ENCODE measurements around the gene TMEM108.

GRCh38 chr3:133441867-133442270 lies 403.7 kb downstream of the TMEM108 start:
- TF ChIP-seq, protein P1, sequence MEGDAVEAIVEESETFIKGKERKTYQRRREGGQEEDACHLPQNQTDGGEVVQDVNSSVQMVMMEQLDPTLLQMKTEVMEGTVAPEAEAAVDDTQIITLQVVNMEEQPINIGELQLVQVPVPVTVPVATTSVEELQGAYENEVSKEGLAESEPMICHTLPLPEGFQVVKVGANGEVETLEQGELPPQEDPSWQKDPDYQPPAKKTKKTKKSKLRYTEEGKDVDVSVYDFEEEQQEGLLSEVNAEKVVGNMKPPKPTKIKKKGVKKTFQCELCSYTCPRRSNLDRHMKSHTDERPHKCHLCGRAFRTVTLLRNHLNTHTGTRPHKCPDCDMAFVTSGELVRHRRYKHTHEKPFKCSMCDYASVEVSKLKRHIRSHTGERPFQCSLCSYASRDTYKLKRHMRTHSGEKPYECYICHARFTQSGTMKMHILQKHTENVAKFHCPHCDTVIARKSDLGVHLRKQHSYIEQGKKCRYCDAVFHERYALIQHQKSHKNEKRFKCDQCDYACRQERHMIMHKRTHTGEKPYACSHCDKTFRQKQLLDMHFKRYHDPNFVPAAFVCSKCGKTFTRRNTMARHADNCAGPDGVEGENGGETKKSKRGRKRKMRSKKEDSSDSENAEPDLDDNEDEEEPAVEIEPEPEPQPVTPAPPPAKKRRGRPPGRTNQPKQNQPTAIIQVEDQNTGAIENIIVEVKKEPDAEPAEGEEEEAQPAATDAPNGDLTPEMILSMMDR (IDR thresholded peaks at IDR 0.05): no peak
- TF ChIP-seq ZFX (IDR thresholded peaks at IDR 0.05; ENCODE audit: borderline replicate concordance): no peak

Measured in 22Rv1 (cell line).